GM18858 (cell line): Measurements from ENCODE around the gene COL2A1.

ENCODE experiments used
- ATAC-seq: cut with Tn5 transposase; IDR thresholded peaks from one replicate; pipeline ENCODE4 v1.9.1; 2021; ENCODE audit not compliant: unreplicated experiment

Gene COL2A1

GRCh38 chr12:47991106-47992061 is 12.9 kb downstream of the COL2A1 start:
- ATAC-seq = no peak

- peak; percentile 93 for ATAC-seq
Measured at GRCh38 chr12:47990351-47991105, 13.7 kb downstream of the COL2A1 start.

- no peak for ATAC-seq
Measured at GRCh38 chr12:47989666-47990065, 14.6 kb downstream of the COL2A1 start.

- no peak for ATAC-seq
Measured at GRCh38 chr12:47989023-47989417, 15.3 kb downstream of the COL2A1 start.

- no peak for ATAC-seq
Measured at GRCh38 chr12:47988073-47989022, 15.9 kb downstream of the COL2A1 start.

- ATAC-seq = no peak
Measured at GRCh38 chr12:47987411-47988072, 16.7 kb downstream of the COL2A1 start.

- ATAC-seq = no peak
Measured at GRCh38 chr12:47986832-47987231, 17.4 kb downstream of the COL2A1 start.

- ATAC-seq = no peak
Measured at GRCh38 chr12:47986291-47986660, 18.0 kb downstream of the COL2A1 start.

- ATAC-seq = no peak
Measured at GRCh38 chr12:47985596-47986290, 18.5 kb downstream of the COL2A1 start.

GRCh38 chr12:47984331-47984801 is 19.9 kb downstream of the COL2A1 start:
- ATAC-seq = no peak

- no peak for ATAC-seq
Measured at GRCh38 chr12:47983541-47984115, 20.6 kb downstream of the COL2A1 start.

GRCh38 chr12:47982770-47983169 is 21.5 kb downstream of the COL2A1 start:
- ATAC-seq = no peak

GRCh38 chr12:47982311-47982710 is 22.0 kb downstream of the COL2A1 start:
- no peak for ATAC-seq

GRCh38 chr12:47981496-47982260 is 22.6 kb downstream of the COL2A1 start:
- ATAC-seq = no peak

- ATAC-seq = no peak
Measured at GRCh38 chr12:47980779-47981495, 23.3 kb downstream of the COL2A1 start.

GRCh38 chr12:47980197-47980596 is 24.1 kb downstream of the COL2A1 start:
- no peak for ATAC-seq

- no peak for ATAC-seq
Measured at GRCh38 chr12:47979686-47980085, 24.6 kb downstream of the COL2A1 start.

GRCh38 chr12:47979166-47979565 is 25.1 kb downstream of the COL2A1 start:
- no peak for ATAC-seq
